ENCODE measurements around the gene HNRNPL.

- TF ChIP-seq CTCF (IDR thresholded peaks at IDR 0.05): peak in 1 of 7 experiments; percentile 23
- TF ChIP-seq POLR2A (IDR thresholded peaks at IDR 0.05): no peak
- TF ChIP-seq POLR2AphosphoS5 (IDR thresholded peaks at IDR 0.05): peak in 2 of 3 donors; percentile 30 to 72
- TF ChIP-seq EP300 (IDR thresholded peaks at IDR 0.05): no peak
These were observed 11.4 kb downstream of the HNRNPL start for GRCh38 chr19:38838208-38838985.
